GM12878 (cell line): ENCODE results near the gene TGFB1. TPM values are rescaled to one million over a fixed set of nuclear protein-coding genes. Genes with fewer than 3 reads are reported as not detected.

Experiments used
- ATF7 ChIP-seq: fragments of 450-650 bp; IDR thresholded peaks from 2 replicates; pipeline ENCODE4 v1.6.1; 2016; ENCODE audit warnings: low read depth, mild to moderate bottlenecking
- BHLHE40 ChIP-seq, 2 experiments: fragments of 450-650 bp in 1 of 2; IDR thresholded peaks; 2 replicates each; pipeline ENCODE4 v1.6.1; 2011 to 2017; ENCODE audit warnings: low read depth in 2 of 2, borderline replicate concordance in 1 of 2, improper control_type of control experiment in 1 of 2, low read length in 1 of 2, mild to moderate bottlenecking in 1 of 2
- CBX3 ChIP-seq: fragments of 200-600 bp; sonication (generic); IDR thresholded peaks from 2 replicates; pipeline ENCODE4 v1.6.1; 2016; ENCODE audit warnings: low read depth, borderline replicate concordance
- CBX5 ChIP-seq: sonication (generic); IDR thresholded peaks from 2 replicates; pipeline ENCODE4 v1.6.1; 2016; ENCODE audit warnings: low read depth, moderate library complexity, mild to moderate bottlenecking, inconsistent platforms
- CEBPZ ChIP-seq: fragments of 150-350 bp; IDR thresholded peaks from 2 replicates; pipeline ENCODE4 v1.6.1; 2016; ENCODE audit warnings: low read depth, low read length
- CHD2 ChIP-seq: IDR thresholded peaks from 2 replicates; pipeline ENCODE4 v1.6.1; 2011; ENCODE audit warnings: low read depth, low read length, improper control_type of control experiment, borderline replicate concordance
- ESRRA ChIP-seq: IDR thresholded peaks from 2 replicates; pipeline ENCODE4 v1.6.1; 2012; ENCODE audit warnings: mild to moderate bottlenecking, low read length, improper control_type of control experiment
- FOXK2 ChIP-seq: fragments of 450-650 bp; IDR thresholded peaks from 2 replicates; pipeline ENCODE4 v1.6.1; 2017; ENCODE audit warnings: mild to moderate bottlenecking, moderate library complexity
- FOXM1 ChIP-seq: IDR thresholded peaks from 2 replicates; pipeline ENCODE4 v1.6.1; 2012; ENCODE audit warnings: low read depth, mild to moderate bottlenecking, inconsistent platforms, low read length, moderate library complexity
- MXI1 ChIP-seq: fragments of 150-350 bp; IDR thresholded peaks from 2 replicates; pipeline ENCODE4 v1.6.1; 2011; ENCODE audit warnings: low read depth, mild to moderate bottlenecking, inconsistent platforms, low read length, improper control_type of control experiment
- NFIC ChIP-seq: IDR thresholded peaks from 2 replicates; pipeline ENCODE4 v1.6.1; 2012; ENCODE audit warnings: low read depth, mild to moderate bottlenecking, inconsistent platforms, low read length, moderate library complexity
- NFYB ChIP-seq: IDR thresholded peaks from 2 replicates; pipeline ENCODE4 v1.6.1; 2011; ENCODE audit warnings: low read depth, mild to moderate bottlenecking, low read length, improper control_type of control experiment, moderate library complexity; ENCODE audit not compliant: insufficient read depth
- RB1 ChIP-seq: fragments of 450-650 bp; formaldehyde crosslinking; IDR thresholded peaks from 2 replicates; pipeline ENCODE4 v1.6.1; 2017; ENCODE audit warnings: mild to moderate bottlenecking, borderline replicate concordance
- SMAD1 ChIP-seq: fragments of 450-650 bp; IDR thresholded peaks from 2 replicates; pipeline ENCODE4 v1.6.1; 2018; ENCODE audit warnings: mild to moderate bottlenecking, low read depth; ENCODE audit not compliant: partially characterized antibody
- SMC3 ChIP-seq: IDR thresholded peaks from 2 replicates; pipeline ENCODE4 v1.6.1; 2011; ENCODE audit warnings: low read length, improper control_type of control experiment, borderline replicate concordance
- USF2 ChIP-seq: IDR thresholded peaks from 2 replicates; pipeline ENCODE4 v1.6.1; 2011; ENCODE audit warnings: low read depth, low read length, improper control_type of control experiment, borderline replicate concordance
- YY1 ChIP-seq: IDR thresholded peaks from 2 replicates; pipeline ENCODE4 v1.6.1; 2011; ENCODE audit warnings: low read depth, mild to moderate bottlenecking, low read length
- ZNF207 ChIP-seq: fragments of 450-650 bp; IDR thresholded peaks from 2 replicates; pipeline ENCODE4 v1.6.1; 2014; ENCODE audit warnings: antibody characterized with exemption, mild to moderate bottlenecking, borderline replicate concordance
- polyA plus RNA-seq, 11 experiments: library from polyadenylated mRNA; depleted of rRNA in 4 of 11; unstranded in 6 of 11; stranded (reverse) in 5 of 11; fragments of >200 nt; fragmentation: Nextera tagmentation in 4 of 11; fragmentation: Illumina TruSeq in 1 of 11; extraction: Ambion mirVana in 4 of 11; extraction: Trizol in 1 of 11; gene quantifications; 1 replicate in 1 of 11; 2 replicates in 10 of 11; pipeline versions ENCODE4 v1.2.1 to v1.2.3, GENCODE V29; 2011 to 2016; ENCODE audit warnings: inconsistent platforms in 2 of 11, missing spikeins in 2 of 11, low read depth in 1 of 11
- total RNA-seq, 4 experiments: library from RNA; depleted of rRNA in 3 of 4; stranded (reverse); fragments of >200 nt in 3 of 4; fragmentation: Illumina TruSeq in 1 of 4; extraction: Trizol in 1 of 4; gene quantifications; 2 replicates each; pipeline versions ENCODE4 v1.2.1 to v1.2.3, GENCODE V29; 2013 to 2021
- TF ChIP-seq, protein P1 (sequence below): fragments of 450-650 bp; IDR thresholded peaks from 2 replicates; pipeline ENCODE4 v1.6.1; 2017; ENCODE audit warnings: low read depth, mild to moderate bottlenecking, moderate library complexity
- TF ChIP-seq, protein P2 (sequence below): fragments of 450-650 bp; IDR thresholded peaks from 2 replicates; pipeline ENCODE4 v1.6.1; 2017; ENCODE audit warnings: borderline replicate concordance

The TGFB1 gene
- total and polyA plus RNA-seq, 10 of the 15 experiments (the other 5 are each of a cell fraction or from before 2014, with no cell fraction given), result 0.23 to 120 (median 10.9) TPM

- TF ChIP-seq, protein P1, sequence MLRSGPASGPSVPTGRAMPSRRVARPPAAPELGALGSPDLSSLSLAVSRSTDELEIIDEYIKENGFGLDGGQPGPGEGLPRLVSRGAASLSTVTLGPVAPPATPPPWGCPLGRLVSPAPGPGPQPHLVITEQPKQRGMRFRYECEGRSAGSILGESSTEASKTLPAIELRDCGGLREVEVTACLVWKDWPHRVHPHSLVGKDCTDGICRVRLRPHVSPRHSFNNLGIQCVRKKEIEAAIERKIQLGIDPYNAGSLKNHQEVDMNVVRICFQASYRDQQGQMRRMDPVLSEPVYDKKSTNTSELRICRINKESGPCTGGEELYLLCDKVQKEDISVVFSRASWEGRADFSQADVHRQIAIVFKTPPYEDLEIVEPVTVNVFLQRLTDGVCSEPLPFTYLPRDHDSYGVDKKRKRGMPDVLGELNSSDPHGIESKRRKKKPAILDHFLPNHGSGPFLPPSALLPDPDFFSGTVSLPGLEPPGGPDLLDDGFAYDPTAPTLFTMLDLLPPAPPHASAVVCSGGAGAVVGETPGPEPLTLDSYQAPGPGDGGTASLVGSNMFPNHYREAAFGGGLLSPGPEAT, result peak; percentile 98
- TF ChIP-seq NFYB (peak; percentile 41; the same call in 1 of the 2 replicates), SMAD1 (no peak), FOXK2 (peak; percentile 94), CEBPZ (no peak), FOXM1 (no peak), USF2 (peak; percentile 70), RB1 (peak; percentile 59; the same call in 1 of the 2 replicates), ATF7 (peak; percentile 70), CBX5 (no peak), ZNF207 (peak; percentile 71; the same call in 1 of the 2 replicates), ESRRA (no peak), YY1 (peak; percentile 95), CBX3 (no peak), SMC3 (no peak), NFIC (no peak), CHD2 (peak; percentile 69; the same call in 1 of the 2 replicates), MXI1 (peak; percentile 100), BHLHE40 (IDR thresholded peaks at IDR 0.05; ENCODE audit: borderline replicate concordance in 1 of 2, low read depth in 2 of 2, low read length in 1 of 2) (peak; percentile 95 to 98)
- TF ChIP-seq, protein P2, sequence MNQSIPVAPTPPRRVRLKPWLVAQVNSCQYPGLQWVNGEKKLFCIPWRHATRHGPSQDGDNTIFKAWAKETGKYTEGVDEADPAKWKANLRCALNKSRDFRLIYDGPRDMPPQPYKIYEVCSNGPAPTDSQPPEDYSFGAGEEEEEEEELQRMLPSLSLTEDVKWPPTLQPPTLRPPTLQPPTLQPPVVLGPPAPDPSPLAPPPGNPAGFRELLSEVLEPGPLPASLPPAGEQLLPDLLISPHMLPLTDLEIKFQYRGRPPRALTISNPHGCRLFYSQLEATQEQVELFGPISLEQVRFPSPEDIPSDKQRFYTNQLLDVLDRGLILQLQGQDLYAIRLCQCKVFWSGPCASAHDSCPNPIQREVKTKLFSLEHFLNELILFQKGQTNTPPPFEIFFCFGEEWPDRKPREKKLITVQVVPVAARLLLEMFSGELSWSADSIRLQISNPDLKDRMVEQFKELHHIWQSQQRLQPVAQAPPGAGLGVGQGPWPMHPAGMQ, result peak; percentile 99
These were observed 43.6 kb upstream of the TGFB1 start, which contains the start of the genes BCKDHA and EXOSC5 (continued) for GRCh38 chr19:41397086-41398049.
